Uterus (tissue), 2 donors: ENCODE data around the gene UBL5.

Source experiments
- CTCF ChIP-seq, 4 experiments: fragments of 200-600 bp in 2 of 4; fragments of 450-650 bp in 2 of 4; sonication (generic) in 2 of 4; IDR thresholded peaks; one replicate each; pipeline ENCODE4 v1.5.1; 2016 to 2019; ENCODE audit warnings: antibody characterized with exemption in 4 of 4, mild to moderate bottlenecking in 2 of 4, moderate library complexity in 1 of 4
- POLR2A ChIP-seq, 2 donors: fragments of 450-650 bp; IDR thresholded peaks; one replicate each; pipeline ENCODE4 v1.6.1; 2016; ENCODE audit warnings: antibody characterized with exemption in 2 of 2, mild to moderate bottlenecking in 1 of 2, moderate library complexity in 1 of 2

GRCh38 chr19:9786342-9786741 lies 41.4 kb upstream of the UBL5 start:
- no peak for TF ChIP-seq CTCF (IDR thresholded peaks at IDR 0.05)
- TF ChIP-seq POLR2A (IDR thresholded peaks at IDR 0.05) = no peak
